ENCODE data around the gene ARGFX.

DNA sequence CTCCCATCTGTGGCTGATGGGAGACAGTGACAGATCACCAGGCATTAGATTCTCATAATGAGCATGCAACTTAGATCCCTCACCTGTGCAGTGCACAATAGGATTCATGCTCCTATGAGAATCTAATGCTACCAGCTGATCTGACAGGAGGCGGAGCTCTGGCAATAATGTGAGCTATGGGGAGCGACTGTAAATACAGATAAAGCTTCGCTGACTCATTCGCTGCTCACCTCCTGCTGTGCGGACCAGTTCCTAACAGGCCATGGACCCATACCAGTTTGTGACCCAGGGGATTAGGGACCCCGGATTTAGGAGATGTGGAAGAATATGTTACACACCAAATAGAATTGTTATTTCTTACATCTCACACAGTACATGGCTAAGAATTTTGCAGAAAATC, 6.7 kb downstream of the ARGFX start:
- TF ChIP-seq, protein P1, sequence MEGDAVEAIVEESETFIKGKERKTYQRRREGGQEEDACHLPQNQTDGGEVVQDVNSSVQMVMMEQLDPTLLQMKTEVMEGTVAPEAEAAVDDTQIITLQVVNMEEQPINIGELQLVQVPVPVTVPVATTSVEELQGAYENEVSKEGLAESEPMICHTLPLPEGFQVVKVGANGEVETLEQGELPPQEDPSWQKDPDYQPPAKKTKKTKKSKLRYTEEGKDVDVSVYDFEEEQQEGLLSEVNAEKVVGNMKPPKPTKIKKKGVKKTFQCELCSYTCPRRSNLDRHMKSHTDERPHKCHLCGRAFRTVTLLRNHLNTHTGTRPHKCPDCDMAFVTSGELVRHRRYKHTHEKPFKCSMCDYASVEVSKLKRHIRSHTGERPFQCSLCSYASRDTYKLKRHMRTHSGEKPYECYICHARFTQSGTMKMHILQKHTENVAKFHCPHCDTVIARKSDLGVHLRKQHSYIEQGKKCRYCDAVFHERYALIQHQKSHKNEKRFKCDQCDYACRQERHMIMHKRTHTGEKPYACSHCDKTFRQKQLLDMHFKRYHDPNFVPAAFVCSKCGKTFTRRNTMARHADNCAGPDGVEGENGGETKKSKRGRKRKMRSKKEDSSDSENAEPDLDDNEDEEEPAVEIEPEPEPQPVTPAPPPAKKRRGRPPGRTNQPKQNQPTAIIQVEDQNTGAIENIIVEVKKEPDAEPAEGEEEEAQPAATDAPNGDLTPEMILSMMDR (IDR thresholded peaks at IDR 0.05) = no peak
- TF ChIP-seq POLR2A (IDR thresholded peaks at IDR 0.05) = no peak
- no peak for TF ChIP-seq EP300 (IDR thresholded peaks at IDR 0.05)

Data from tibial nerve (tissue), 4 donors.